Activated T-cell treated with anti-CD3 and anti-CD28 coated beads for 48 hours (primary cell): ENCODE results near the gene INPP5F.
"Not testable (repeated sequence)": the region's sequence is repeated elsewhere in the genome, so short reads cannot be mapped to it uniquely, and the experiment has no call there.

ENCODE experiments used
- DNase-seq: peaks from one replicate; pipeline ENCODE4 v3.0.0-alpha.2; 2020; ENCODE audit warnings: low read depth

The INPP5F gene

DNA sequence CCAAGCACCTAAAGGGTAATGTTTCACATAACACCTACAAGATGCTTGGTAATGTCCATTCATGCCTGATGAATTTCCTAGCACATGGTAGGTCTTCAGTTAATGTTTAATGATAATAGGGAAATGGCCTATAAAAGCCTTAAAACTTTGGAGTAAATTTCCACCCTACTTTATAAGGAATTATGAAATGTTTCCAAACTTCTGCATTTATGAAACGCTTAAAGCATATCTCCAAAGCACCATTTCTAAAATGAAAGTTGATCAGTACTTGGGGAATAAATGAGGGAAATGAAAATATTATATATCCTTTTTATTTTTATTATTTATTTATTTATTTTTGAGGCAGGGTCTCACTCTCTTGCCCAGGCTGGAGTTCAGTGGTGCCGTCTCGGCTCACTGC is 51.8 kb downstream of the INPP5F start:
- DNase-seq, result no peak

DNA sequence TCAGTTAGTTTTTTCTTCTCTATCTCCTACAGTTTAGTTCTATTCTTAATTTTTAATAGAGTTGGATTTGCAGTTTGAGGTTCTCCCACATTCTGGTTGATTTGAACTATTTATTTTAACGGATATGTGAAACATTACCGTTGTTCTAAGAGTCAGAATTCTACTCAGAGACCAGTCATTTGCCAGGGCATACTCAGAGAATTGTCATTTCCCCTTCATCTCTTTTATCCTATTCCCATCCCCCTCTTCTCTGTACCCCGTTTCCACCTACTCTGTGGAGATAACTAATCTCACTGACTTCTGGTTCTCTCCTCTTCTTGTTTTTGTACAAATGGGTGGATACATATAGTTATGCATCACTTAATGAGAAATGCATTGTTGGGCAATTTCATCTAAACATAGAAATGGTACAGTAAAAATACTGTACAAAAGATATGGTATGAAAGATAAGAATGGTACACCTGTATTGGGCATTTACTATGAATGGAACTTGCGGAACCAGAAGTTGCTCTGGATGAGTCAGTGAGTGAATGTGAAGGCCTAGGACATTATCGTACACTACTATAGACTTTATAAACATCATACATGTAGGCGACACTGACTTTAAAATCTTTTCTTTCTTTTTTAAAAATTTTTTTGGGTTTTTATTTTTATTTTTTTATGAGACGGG is 53.1 kb downstream of the INPP5F start:
- DNase-seq, result no peak

DNA sequence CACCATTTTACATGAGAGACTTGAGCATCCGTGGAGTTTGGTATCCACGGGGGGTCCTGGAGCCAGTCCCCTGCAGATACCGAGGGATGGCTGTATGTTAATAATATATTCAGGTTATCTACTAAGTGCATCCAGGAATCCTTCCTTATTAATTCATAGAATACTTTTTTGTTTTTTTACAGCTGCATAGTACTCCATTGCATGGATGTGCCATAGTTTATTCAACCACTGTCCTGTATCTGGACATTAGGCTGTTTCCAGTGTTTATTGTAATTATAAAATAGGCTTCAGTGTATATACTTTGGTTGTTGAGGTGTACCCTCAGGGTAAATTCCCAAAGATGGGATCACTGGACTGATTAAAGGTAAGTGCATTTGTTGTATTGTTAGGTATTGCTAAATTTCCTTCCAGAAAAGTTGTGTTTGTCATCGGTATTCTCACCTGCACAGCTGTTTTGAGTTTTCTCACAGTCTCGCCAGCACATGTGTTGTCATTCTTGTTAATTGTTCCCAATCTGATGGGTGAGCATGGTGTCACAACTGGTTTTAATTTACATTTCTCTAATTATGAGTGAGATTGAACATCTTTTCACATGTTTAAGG is 55.1 kb downstream of the INPP5F start:
- no peak for DNase-seq

DNA sequence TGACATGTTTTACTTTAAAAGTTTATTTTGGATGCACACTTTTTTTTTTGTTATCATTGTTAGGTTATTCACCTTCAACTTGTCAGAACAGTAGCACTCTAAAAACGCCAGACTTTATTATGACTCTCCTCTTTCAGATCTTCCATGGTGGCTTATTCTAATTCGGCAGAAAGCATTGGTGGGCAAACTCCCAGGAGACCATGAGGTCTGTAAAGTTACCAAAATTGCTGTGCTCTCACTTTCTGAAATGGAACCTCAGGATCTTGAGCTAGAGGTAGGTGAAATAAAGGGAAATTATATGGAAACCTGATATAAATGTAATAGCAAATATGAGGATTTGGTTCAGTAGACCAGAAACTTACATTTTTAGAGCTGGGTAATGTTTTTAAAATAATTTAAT is 55.6 kb downstream of the INPP5F start:
- no peak for DNase-seq

DNA sequence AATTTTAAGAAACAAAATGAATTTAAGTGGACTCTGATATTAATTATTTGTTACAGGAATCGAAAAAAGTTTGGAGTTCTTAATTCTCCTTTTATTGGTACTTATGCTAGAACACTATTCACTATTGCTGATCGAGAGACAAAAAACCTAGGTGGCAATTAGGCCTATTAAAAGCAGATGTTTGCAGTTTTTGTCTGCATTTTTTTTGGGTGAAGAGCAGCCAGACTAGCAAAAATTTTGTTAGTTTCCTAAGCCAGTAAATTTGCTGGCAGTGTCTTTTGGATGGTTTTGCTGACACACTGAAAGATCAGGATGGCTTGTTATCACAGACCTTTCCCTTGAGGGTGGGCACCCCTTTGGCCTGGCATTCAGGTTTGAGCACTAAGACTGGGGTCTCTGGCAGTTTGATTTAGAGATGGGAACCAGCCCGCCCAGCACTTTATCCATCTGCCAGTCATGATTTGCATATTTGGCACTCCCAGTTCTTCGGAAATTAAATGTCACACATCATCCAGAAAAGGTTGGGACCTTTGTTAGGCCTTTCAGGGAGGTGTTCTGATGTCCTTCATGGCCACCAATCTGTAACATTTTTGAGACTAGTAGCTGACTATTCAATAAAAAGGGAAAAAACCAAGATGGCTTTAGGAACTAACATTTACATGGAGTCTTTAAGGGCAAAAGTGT is 57.3 kb downstream of the INPP5F start:
- DNase-seq, result no peak

DNA sequence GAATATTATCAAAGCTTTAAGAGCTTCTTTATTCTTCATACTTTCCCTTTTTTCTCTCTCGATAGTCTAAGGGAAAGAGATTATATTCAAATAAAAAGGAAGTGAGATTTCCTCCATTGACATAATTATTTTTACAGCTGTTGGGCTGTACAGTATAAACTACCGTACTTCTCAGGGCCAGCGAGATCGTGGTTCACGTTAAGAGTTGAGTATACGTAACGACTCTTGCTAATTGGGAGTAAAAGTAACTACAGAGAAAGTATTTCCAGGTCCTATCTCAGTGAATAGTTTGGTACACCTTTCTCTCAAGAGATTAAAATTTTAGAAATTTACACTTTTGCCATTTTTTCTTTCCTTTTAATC is 57.8 kb downstream of the INPP5F start:
- DNase-seq, result no peak

DNA sequence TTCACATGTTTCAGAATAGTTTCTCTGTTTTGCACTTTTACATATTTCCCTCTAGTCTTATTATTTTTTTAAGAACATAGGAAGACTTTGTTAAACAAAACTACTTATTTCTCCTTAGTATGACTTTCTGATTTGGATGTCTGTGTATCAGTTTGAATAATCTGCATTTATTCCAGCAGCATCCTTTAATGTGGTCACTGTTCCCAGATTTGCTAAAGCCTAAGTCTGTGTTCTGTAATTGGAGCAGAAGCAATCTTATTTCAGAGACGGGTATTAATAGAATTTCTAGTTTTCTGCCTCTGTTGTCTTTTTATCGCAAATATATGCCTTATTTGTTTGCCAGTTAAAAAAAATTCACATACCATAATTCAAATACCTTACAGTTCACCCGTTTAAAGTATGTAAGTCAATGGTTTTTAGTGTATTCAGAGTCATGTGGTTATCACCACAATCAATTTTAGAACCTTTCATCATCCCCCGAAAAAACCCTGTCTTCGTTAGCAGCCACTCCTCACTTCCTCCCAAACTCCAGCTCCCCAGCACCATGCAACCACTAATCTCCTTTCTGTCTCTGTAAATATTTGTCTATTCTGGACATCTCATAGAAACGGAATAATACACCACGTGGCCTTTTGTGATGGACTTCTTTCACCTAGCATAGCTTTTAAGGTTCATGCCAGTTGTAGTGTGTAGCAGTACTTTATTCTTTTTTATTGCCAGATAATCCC is 58.7 kb downstream of the INPP5F start:
- DNase-seq, result no peak

DNA sequence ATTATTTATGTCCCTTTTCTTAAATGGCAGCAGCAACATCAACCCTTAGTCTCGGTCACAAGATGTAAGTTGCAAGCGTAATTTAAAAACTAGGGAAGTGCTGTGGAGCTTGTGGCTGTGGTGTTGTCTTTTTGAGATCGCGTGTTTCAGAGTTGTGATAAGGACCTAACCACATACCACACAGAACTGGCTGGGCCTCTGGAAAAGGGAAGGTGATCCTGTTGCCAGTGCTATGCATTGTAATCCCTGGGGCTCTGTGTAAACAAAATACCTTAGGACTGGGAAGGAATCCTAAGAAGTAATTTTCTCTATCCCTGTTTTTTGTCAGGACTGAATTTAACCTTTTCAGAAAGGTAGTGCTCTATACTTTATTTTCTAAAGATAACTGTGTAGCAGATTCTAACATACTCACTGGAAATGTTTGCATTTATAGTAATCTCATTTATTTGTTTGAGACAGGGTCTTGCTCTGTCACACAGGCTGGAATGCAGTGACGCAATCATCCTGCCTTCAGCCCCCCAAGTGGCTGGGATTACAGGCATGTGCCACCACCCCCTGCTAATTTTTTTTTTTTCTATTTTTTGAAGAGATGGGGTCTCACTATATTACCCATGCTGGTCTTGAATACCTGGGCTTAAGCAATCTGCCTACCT is 60.4 kb downstream of the INPP5F start:
- DNase-seq, result no peak

DNA sequence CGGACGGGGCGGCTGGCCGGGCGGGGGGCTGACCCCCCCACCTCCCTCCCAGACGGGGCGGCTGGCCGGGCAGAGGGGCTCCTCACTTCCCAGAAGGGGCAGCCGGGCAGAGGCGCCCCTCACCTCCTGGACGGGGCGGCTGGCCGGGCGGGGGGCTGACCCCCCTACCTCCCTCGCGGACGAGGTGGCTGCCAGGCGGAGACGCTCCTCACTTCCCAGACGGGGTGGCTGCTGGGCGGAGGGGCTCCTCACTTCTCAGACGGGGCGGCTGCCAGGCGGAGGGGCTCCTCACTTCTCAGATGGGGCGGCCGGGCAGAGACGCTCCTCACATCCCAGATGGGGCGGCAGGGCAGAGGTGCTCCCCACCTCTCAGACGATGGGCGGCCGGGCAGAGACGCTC is 69.3 kb downstream of the INPP5F start:
- DNase-seq, result not testable (repeated sequence)

DNA sequence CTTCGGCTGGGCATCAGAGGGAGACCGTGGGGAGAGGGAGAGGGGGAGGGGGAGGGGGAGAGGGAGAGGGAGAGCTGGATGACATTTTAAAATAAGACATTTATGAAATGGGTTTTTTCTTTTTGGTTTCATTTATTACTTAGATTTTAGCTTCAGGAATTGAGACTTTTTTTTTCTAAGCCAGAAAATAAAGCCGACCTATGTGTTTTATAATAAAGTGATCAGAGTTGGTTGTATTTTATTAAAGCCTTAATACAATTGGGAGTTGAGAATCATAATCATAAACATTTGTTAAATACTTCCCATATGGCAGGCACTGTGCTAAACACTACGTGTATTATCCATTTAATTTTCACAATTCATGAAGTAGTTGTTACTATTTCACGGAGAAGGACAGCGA is 70.2 kb downstream of the INPP5F start:
- DNase-seq, result no peak

DNA sequence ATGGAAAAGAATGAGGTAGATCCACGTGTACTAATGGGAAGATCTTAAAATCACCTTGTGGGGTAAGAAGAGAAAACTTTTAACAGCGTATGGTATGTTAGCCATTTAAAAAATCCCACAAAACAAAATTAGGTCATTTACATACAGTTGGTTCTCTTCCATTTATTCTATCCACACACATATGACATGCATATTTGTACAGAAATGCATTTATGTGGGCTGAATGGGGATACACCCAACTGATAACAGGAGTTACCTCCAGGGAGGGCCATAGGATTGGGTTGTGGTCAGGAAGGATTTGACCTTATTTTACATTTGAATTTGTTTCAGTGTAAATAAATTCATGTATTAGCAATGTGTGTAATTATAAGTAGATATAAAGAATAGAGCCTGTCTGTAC is 75.3 kb downstream of the INPP5F start:
- DNase-seq, result no peak

DNA sequence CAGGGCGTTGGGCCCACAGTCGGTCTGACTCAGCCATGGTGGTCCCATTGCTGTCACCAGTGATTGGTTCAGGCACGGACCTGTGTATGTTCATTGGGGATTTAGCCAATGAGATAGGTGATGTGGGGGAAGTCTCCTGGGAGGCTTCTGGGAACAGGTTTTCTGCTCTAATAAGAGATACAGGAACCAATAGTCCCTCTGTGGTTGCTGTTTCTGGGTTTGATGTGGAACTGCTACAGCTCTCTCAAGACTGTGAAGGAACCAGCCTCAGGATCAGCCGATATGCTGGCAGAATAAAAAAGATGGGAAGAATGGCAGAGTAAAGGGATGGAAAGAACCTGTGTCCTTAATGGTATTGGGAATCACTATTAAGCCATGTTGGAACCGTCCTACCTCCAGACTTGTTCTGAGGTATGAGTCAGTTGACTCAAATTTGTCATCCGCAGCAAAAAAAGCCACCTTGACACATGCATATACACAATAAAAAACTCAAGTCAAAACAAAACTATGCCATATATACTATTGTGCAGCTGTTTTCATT is 76.2 kb downstream of the INPP5F start:
- no peak for DNase-seq

DNA sequence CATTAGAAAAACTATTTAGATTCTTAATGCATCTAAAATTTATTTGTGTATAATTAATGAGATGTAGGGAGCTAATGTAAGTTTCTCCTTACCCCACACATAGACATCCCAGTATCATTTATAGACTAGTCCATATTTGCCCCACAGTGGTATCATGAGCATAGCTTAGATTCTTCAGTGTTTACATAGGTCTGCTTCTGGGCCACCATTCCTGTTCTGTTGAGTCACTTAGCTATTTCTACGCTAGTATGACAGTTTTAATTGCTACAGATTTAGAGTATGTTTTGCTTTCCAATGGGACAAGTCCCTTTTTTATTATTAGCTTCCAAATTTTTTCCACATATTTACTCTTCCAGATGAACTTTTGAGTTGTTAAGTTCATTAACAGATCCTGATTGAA is 77.4 kb downstream of the INPP5F start:
- DNase-seq, result no peak

DNA sequence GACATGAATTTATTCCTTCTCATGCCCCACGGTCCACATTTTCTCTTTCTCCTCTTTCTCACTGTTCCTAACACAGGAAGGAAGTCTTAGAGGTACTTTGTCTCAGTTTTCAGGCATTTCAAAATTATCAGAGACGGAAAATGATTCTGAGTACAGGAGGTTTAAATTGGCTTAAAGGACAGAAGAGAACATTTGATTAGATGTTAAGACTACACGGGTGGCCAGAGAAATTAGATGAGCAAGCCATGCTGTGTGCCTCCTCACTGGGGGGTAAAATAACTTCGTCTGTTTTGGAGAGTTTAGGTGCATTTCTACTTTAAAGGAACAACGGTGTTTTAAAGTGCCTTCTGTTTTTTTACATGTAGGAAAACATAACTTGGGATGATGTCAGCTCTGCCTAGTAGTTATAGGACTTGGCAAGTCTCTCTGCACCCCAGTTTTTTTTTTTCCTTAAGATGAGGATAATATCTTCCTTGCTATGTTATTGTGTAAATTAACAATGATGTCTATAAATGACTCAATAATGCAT is 79.9 kb downstream of the INPP5F start:
- DNase-seq, result no peak

DNA sequence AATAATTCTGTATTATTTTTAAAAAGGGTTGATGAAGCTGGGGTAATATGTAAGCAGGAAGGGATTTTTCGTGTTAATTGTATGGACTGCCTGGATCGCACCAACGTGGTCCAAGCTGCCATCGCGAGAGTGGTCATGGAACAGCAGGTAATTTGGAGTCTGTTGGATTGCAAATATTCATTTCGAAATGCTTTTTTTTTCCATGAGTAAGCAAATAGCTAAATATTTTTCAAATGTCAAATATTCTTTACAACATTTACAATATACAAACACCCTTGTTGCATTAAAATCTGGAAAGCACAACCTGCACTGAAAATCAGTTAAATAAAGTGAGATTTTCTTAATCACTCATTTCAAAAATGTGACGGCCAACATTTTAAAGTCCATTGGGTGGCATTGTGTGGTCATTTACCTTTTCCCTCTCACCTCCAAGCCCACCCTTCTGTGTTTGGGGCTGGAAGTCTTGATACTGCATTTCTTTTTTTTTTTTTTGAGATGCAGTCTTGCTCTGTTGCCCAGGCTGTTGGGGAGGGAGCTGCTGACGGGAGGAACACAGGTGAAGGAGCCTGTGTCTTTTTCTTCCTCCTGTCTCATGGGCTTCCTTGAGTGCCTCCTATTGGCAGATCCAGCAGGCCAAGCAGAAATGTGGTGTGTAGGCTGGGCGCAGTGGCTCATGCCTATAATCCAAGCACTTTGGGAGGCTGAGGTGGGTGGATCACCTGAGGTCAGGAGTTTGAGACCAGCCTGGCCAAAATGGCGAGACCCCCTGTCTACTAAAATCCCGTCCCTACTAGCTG is 80.7 kb downstream of the INPP5F start:
- DNase-seq, result no peak

DNA sequence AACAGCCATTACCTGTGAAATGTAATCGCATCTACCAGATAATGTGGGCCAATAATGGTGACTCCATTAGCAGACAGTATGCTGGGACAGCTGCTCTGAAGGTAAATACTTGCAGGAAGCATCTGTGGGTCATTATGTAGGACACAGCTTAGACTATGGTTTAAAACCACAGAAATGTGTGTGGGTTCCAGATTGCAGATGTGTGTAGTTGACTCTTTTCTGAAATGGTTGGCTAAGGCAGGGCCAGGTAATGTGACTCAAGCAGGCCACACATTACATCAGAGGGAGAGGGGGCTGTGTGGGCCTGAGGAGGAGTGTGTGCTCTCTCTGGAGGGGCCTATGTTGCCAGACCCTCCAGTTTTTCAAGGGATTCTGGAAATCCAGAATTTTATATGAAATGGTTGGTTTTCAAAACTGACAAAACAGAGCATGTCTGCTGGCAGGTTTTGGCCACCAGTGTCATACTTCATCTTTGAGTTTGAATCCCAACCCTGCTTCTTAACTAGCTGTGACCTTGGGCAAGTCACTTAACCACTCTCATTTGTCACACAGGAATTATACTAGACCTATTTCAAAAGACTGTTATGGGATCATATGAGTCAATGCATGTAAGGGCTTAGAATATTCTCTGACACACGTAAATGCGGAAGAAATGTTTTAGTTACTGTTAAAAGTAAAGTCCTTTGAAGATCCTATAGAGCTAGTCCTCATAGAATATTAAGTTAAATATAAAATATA is 82.3 kb downstream of the INPP5F start:
- no peak for DNase-seq

DNA sequence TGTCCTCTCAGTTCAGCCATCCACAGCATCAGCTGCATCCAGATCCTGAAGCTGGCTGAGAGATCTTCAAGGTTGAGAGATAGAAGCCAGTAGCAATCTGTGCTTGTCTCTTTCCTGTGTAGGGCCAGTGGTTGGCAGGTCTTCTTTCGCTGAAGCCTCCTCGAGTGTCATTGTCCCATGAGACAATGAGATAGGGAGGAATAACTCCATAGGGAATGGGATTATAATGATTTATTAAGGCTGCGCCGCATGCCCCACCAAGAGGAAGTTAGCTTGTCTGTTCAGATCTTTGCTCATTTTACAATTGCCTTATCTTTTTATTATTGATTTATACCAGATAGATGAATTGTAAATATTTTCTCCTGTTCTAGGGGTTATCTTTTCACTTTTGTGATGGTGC is 85.3 kb downstream of the INPP5F start:
- DNase-seq, result no peak

DNA sequence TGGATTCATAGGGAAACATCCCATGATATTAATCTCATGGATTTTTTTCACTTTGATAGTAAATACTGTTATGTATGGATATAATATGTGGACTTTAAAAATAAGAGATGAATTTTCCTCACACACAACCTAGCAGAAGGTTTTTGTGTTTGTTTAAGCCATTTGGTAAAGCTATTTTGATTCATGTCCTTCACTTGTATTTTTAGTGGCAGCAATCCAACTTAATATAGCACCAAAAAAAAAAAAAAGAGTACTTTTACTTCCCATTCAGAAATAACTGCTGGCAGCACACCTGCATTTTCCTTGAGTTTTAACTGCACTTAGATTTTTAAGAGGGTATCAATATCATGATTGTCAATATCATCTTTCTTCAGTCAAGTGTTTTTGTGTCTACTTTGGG is 86.8 kb downstream of the INPP5F start:
- no peak for DNase-seq

DNA sequence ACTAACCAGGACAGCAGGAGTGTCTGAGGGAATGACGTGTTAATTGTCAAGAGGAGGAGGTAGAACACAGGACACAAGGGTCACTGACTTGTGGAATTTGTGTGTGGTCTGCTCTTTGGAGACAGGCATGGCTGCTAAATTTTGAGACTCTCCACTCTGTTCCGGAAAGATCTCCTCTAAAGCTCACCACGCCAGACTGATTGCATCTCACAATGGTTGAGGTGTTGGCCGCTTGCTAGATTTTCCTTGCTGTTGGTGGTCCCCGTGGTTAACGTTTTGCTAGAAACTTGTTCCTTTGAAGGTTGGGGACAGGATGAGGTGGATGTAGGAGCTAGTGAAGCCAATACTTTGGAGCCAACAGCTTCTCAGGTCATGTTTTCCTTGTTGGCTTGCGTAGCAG is 89.8 kb downstream of the INPP5F start:
- DNase-seq, result no peak
